A549 (cell line): ENCODE results near the gene CADPS2.

Source experiments
- CEBPB ChIP-seq, 2 experiments: fragments of >200 bp in 1 of 2; sonication (Bioruptor Twin) in 1 of 2; formaldehyde crosslinking in 1 of 2; IDR thresholded peaks; 2 replicates each; pipeline ENCODE4 v1.6.1; 2012 to 2016
- POLR2A ChIP-seq: IDR thresholded peaks from 2 replicates; pipeline ENCODE4 v1.6.1; 2012; ENCODE audit warnings: mild to moderate bottlenecking, low read length
- RCOR1 ChIP-seq: fragments of 150-350 bp; IDR thresholded peaks from 2 replicates; pipeline ENCODE4 v1.6.1; 2014; ENCODE audit warnings: antibody characterized with exemption, low read length, low read depth

DNA sequence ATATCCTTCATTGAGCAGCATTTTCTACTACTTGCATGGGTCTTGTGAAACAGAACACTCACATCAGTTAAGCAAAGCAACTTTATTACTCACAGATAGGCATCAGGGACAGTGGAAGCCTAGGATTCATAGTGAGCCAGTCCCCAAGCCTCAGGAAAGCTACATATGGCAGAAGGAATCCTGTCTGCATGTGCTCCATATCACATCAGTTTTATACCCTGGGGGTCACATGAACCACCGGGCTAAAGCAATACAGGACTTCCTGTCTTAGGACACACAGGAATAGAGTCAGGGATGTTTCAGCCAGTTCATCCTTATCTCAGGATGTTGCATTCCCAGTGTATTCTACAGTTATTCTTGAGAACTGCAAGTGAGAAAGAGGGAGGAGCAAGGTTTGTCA lies 596.8 kb downstream of the CADPS2 start:
- TF ChIP-seq POLR2A (no peak), CEBPB (IDR thresholded peaks at IDR 0.05) (no peak), RCOR1 (no peak)
